ENCODE measurements around the gene ACAN.

ACAN gene

DNA sequence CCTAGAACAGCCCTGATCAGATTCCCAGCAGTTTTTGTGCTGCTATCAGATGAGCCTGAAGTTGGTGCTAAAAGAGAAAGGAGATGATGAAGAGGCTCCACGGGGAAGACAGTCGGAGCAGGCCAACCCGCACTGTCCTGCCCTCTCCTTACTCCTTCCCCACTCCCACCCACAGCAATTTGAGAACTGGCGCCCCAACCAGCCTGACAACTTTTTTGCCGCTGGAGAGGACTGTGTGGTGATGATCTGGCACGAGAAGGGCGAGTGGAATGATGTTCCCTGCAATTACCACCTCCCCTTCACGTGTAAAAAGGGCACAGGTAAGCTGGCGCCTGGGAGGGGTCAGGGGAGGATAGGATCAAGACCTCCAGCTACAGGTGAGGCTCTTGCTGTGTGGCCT is 69.5 kb downstream of the ACAN start:
- no peak overlapping the region for H3K4me3 Mint-ChIP-seq
- no peaks in the 10 kb centered on the region for H3K4me1 Mint-ChIP-seq (ENCODE audit: low read depth)
- H3K9me3 Mint-ChIP-seq = no peaks in the 10 kb centered on the region
- peaks cover 17% of the 10 kb centered on the region for H3K36me3 Mint-ChIP-seq (ENCODE audit: low read depth)
- H3K27ac Mint-ChIP-seq = no peak overlapping the region
- H3K27me3 Mint-ChIP-seq = no peaks in the 10 kb centered on the region

DNA sequence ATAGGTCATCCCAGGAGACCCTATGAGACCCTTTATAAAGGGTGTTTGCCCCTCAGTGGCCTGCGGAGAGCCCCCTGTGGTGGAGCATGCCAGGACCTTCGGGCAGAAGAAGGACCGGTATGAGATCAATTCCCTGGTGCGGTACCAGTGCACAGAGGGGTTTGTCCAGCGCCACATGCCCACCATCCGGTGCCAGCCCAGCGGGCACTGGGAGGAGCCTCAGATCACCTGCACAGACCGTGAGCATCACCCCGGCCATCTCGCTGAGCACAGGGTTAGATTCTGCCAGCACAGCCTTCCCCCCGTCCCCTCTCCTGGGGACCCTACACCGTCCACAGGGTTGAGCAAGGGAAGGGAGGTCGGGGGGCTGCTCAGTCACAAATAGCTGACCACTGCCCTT is 70.5 kb downstream of the ACAN start:
- Mint-ChIP-seq H3K36me3 (ENCODE audit: low read depth) (peaks cover 17% of the 10 kb centered on the region), H3K27ac (no peak overlapping the region), H3K4me1 (ENCODE audit: low read depth) (no peaks in the 10 kb centered on the region), H3K27me3 (no peaks in the 10 kb centered on the region), H3K9me3 (no peaks in the 10 kb centered on the region), H3K4me3 (no peak overlapping the region)

DNA sequence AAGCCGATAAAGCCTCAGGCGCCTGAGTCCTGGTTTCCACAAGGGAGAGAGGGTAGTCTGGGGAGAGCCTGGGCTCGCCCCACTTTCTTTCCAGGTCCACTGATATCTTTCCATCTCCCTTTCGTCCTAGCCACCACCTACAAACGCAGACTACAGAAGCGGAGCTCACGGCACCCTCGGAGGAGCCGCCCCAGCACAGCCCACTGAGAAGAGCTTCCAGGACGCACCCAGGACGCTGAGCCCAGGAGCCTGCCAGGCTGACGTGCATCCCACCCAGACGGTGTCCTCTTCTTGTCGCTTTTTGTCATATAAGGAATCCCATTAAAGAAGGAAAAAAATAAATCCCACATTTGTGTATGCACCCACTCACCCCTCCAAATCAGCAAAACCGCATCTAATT is 71.0 kb downstream of the ACAN start:
- H3K4me3 Mint-ChIP-seq = no peak overlapping the region
- H3K36me3 Mint-ChIP-seq (ENCODE audit: low read depth) = peaks cover 17% of the 10 kb centered on the region
- H3K4me1 Mint-ChIP-seq (ENCODE audit: low read depth) = no peaks in the 10 kb centered on the region
- no peaks in the 10 kb centered on the region for H3K9me3 Mint-ChIP-seq
- no peak overlapping the region for H3K27ac Mint-ChIP-seq
- no peaks in the 10 kb centered on the region for H3K27me3 Mint-ChIP-seq

GRCh38 chr15:88874684-88875083 is 71.4 kb downstream of the ACAN start:
- H3K4me3 Mint-ChIP-seq = no peak overlapping the region
- no peak overlapping the region for H3K27ac Mint-ChIP-seq
- no peaks in the 10 kb centered on the region for H3K27me3 Mint-ChIP-seq
- peaks cover 17% of the 10 kb centered on the region for H3K36me3 Mint-ChIP-seq (ENCODE audit: low read depth)
- H3K4me1 Mint-ChIP-seq (ENCODE audit: low read depth) = no peaks in the 10 kb centered on the region
- no peaks in the 10 kb centered on the region for H3K9me3 Mint-ChIP-seq

GRCh38 chr15:88876573-88876972 is 73.3 kb downstream of the ACAN start:
- Mint-ChIP-seq H3K36me3 (ENCODE audit: low read depth) (peaks cover 24% of the 10 kb centered on the region), H3K4me3 (no peak overlapping the region), H3K27me3 (no peaks in the 10 kb centered on the region), H3K9me3 (no peaks in the 10 kb centered on the region), H3K27ac (no peak overlapping the region), H3K4me1 (ENCODE audit: low read depth) (no peaks in the 10 kb centered on the region)

GRCh38 chr15:88877415-88877814 is 74.2 kb downstream of the ACAN start:
- Mint-ChIP-seq H3K4me3 (no peak overlapping the region), H3K27ac (no peak overlapping the region), H3K4me1 (ENCODE audit: low read depth) (no peaks in the 10 kb centered on the region), H3K36me3 (ENCODE audit: low read depth) (peaks cover 29% of the 10 kb centered on the region), H3K27me3 (no peaks in the 10 kb centered on the region), H3K9me3 (no peaks in the 10 kb centered on the region)

GRCh38 chr15:88877906-88878305 is 74.7 kb downstream of the ACAN start:
- Mint-ChIP-seq H3K27ac (no peak overlapping the region), H3K4me3 (no peak overlapping the region), H3K9me3 (no peaks in the 10 kb centered on the region), H3K36me3 (ENCODE audit: low read depth) (peaks cover 29% of the 10 kb centered on the region), H3K4me1 (ENCODE audit: low read depth) (no peaks in the 10 kb centered on the region), H3K27me3 (no peaks in the 10 kb centered on the region)

GRCh38 chr15:88878720-88879184 is 75.5 kb downstream of the ACAN start:
- no peaks in the 10 kb centered on the region for H3K4me1 Mint-ChIP-seq (ENCODE audit: low read depth)
- no peak overlapping the region for H3K27ac Mint-ChIP-seq
- no peaks in the 10 kb centered on the region for H3K9me3 Mint-ChIP-seq
- H3K36me3 Mint-ChIP-seq (ENCODE audit: low read depth) = peaks cover 34% of the 10 kb centered on the region
- no peaks in the 10 kb centered on the region for H3K27me3 Mint-ChIP-seq
- no peak overlapping the region for H3K4me3 Mint-ChIP-seq

DNA sequence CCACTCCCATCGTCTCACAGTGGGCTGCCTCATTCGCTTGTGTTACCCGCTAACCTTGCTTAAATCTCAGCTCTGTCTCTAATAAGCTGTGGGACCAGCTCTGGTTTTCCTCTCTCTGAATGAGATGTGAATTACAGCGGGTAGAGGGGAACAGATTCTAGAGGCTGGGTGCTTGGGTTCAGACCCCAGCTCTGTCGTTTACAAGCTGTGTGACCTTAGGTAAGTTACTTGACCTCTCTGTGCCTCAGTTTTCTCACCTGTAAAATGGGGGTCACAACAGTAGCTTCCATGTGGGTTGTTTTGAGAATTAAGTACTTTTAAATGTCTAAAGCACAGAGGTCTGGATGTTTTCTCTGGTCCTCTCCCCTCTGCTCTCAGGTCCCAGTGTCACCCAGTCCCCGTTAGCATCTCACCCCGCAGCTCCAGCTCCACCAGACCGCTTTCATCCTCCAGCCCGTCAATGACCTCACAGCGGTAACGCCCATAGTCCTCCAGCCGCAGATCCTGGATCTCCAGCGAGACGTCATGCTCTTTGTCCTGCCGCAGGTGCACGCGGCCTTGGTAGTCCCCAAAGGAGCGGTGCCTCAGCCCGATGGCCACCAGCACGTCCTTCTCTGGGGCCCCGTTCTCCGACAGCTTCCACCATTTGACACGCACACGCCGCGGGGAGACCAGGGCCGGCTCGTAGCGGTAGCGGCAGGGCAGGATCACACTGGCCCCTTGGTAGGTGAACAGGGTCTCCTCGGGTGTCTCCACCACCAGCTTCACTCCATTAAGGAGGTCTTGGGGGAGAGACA is 77.9 kb downstream of the ACAN start:
- no peaks in the 10 kb centered on the region for H3K9me3 Mint-ChIP-seq
- H3K36me3 Mint-ChIP-seq (ENCODE audit: low read depth) = peaks cover 34% of the 10 kb centered on the region
- no peak overlapping the region for H3K4me3 Mint-ChIP-seq
- no peaks in the 10 kb centered on the region for H3K27me3 Mint-ChIP-seq
- H3K4me1 Mint-ChIP-seq (ENCODE audit: low read depth) = no peaks in the 10 kb centered on the region
- no peak overlapping the region for H3K27ac Mint-ChIP-seq

DNA sequence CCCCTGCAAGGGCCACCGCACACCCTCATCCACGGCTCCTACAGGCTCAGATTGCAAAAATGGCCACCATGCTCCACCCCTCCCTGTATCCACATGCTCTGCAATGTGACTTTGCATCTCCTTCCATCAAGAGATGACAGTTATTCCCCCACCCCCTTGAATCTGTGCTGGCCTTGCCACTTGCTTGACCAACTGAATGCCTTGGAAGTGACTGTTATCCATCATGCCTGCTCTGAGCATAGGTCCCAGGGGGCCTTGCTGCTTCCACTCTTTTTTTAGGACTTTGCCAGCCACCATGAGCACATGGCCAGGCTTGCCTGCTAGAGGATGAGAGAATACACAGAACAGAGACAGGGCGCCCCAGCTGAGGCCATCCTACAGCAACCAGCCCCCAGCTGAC is 78.5 kb downstream of the ACAN start:
- no peaks in the 10 kb centered on the region for H3K4me1 Mint-ChIP-seq (ENCODE audit: low read depth)
- no peak overlapping the region for H3K4me3 Mint-ChIP-seq
- peaks cover 29% of the 10 kb centered on the region for H3K36me3 Mint-ChIP-seq (ENCODE audit: low read depth)
- H3K9me3 Mint-ChIP-seq = no peaks in the 10 kb centered on the region
- no peaks in the 10 kb centered on the region for H3K27me3 Mint-ChIP-seq
- no peak overlapping the region for H3K27ac Mint-ChIP-seq

DNA sequence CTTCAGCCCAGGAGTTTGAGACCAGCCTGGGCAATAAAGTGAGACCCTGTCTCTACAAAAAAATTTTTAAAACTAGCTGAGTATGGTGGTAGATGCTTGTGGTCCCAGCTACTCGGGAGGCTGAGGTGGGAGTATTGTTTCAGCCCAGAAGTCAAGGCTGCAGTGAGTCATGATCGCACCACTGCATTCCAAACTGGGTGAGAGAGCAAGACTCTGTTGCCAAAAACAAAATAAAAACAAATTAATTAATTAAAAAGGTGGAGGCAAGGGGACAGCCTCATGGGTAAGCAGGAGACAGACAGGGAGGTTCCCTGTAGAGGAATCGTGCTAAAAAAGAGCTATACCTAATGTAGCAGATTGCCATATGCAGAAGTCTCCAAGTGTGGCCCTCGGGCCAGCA is 79.5 kb downstream of the ACAN start:
- Mint-ChIP-seq H3K9me3 (no peaks in the 10 kb centered on the region), H3K27ac (no peak overlapping the region), H3K27me3 (no peaks in the 10 kb centered on the region), H3K4me3 (no peak overlapping the region), H3K4me1 (ENCODE audit: low read depth) (no peaks in the 10 kb centered on the region), H3K36me3 (ENCODE audit: low read depth) (peaks cover 34% of the 10 kb centered on the region)

DNA sequence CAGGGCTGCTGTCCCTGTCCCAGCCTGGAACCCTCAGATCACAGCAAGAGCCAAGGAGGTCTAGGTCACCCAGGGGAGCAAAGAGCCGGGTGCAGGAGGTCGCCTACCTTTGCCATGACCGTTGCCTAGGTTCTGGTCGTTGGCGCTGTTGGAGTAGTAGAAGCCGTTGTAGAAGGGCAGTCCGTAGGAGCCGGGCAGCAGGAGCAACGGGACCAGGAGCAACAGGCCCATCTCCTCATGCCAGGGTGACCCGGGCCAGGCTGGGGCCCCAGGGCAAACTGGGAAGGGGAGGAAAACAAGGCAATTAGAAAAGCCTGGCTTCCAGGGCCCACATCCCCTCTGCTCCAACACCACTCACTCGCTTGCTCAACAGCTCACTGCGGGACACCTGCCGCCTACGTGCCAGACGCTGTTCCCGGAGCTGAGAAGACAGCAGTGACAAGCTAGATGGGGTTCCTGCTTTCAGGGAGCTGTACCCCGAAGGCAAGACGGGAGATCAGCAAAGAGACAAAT is 83.9 kb downstream of the ACAN start:
- Mint-ChIP-seq H3K36me3 (ENCODE audit: low read depth) (peaks cover 27% of the 10 kb centered on the region), H3K27ac (no peak overlapping the region), H3K27me3 (no peaks in the 10 kb centered on the region), H3K4me1 (ENCODE audit: low read depth) (no peaks in the 10 kb centered on the region), H3K4me3 (no peak overlapping the region), H3K9me3 (no peaks in the 10 kb centered on the region)

DNA sequence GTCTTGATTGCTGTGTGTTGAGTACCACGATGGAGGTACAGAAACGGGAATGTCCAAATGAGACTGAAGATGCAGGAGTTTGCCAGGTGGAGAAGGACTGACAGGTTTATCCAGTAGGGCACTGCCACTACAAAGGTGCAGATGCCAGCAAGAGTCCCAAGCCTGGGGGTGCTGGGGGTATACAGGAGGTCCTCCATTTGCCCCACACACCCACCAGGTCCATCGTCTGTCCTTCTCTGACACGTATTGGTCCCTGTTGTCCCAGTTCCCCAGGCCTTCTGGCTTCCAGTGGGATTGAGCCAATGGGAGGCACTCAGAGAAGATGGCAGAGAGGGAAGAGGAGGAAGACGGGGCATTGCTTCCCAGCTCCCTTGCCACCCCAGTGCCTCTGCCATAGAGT is 85.5 kb downstream of the ACAN start:
- H3K4me1 Mint-ChIP-seq (ENCODE audit: low read depth) = peaks cover 3% of the 10 kb centered on the region
- no peak overlapping the region for H3K27ac Mint-ChIP-seq
- H3K9me3 Mint-ChIP-seq = no peaks in the 10 kb centered on the region
- H3K4me3 Mint-ChIP-seq = no peak overlapping the region
- H3K36me3 Mint-ChIP-seq (ENCODE audit: low read depth) = peaks cover 22% of the 10 kb centered on the region
- no peaks in the 10 kb centered on the region for H3K27me3 Mint-ChIP-seq

- H3K27ac Mint-ChIP-seq = no peak overlapping the region
- peaks cover 13% of the 10 kb centered on the region for H3K4me1 Mint-ChIP-seq (ENCODE audit: low read depth)
- H3K36me3 Mint-ChIP-seq (ENCODE audit: low read depth) = peaks cover 10% of the 10 kb centered on the region
- no peaks in the 10 kb centered on the region for H3K27me3 Mint-ChIP-seq
- no peaks in the 10 kb centered on the region for H3K9me3 Mint-ChIP-seq
- H3K4me3 Mint-ChIP-seq = no peak overlapping the region
These were observed 87.3 kb downstream of the ACAN start for GRCh38 chr15:88890495-88890894.

DNA sequence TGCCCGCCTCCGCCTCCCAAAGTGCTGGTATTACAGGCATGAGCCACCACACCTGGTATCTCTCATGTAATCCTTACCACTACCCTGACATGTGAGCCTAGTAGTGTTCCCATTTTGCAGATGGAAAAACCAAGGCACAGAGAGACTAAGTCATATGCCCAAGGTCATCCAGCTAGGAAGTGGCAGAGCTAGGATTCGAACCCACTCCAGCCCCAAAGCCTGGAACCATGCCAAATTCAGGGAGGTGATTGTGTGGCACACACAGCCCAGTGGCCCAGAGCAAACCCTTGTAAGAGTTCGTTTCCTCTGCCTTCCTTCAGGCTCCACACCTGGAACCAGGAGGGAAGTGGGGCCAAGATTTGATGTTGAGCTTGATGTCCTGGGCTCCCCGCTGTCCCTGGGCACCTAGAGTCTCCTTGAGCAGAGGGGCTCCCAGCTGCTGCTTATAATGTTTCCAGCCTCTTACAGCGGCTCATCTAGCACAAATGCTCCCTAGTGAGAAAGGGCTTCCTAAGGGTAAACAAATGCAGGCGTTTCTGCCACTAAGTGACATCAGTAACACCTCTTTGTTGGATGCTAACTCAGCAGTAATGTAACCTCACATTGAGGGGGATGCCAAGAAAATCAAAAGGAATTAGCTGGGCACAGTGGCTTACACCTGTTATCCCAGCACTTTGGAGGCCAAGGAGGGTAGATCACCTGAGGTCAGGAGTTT is 88.5 kb downstream of the ACAN start:
- H3K4me3 Mint-ChIP-seq = no peak overlapping the region
- no peaks in the 10 kb centered on the region for H3K9me3 Mint-ChIP-seq
- no peak overlapping the region for H3K27ac Mint-ChIP-seq
- peaks cover 10% of the 10 kb centered on the region for H3K36me3 Mint-ChIP-seq (ENCODE audit: low read depth)
- H3K4me1 Mint-ChIP-seq (ENCODE audit: low read depth) = peaks cover 25% of the 10 kb centered on the region
- no peaks in the 10 kb centered on the region for H3K27me3 Mint-ChIP-seq
